Activated CD4-positive, alpha-beta T cell treated with anti-CD3 and anti-CD28 coated beads for 48 hours (primary cell): ENCODE data around the gene LHX2.

Experiments
- DNase-seq: peaks from one replicate; pipeline ENCODE4 v3.0.0-alpha.2; 2020

LHX2 gene

GRCh38 chr9:124000161-124000783 lies 11.3 kb upstream of the LHX2 start:
- no peak for DNase-seq

DNA sequence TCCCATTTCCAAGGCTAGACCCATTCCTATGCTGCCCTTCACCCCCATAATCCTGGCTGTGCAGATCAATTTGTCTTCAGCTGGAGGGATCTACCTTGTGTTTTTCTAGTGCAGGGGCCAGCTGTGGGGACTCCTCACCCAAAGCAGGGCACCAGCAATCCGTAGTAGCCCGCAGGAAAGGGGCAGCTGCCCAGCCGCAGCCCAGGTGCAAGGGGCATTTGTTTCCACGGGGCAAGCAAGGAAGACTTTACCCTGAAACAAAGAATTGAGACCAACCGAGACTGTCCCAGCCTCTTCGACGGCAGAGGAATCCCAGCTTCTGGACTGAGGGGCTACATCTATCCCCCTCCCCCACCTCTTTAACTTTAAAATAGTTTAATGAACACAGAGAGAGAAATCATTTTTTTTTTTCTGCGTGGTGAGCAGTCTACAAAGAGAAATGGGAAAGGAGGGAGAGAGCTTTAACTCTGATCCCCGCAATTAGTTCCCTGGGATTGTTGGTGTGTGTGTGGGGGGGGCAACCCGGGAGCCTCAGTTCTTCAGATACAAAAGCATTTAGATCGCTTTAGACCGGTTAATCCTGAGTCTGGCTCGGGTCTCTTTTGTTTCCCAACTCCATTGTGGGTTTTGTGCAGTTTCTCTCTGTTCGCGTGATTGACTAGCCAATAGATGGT lies 10.6 kb upstream of the LHX2 start:
- DNase-seq = no peak

- DNase-seq = no peak
Observed at GRCh38 chr9:124001458-124001799, 10.1 kb upstream of the LHX2 start.

- DNase-seq = no peak
Observed at GRCh38 chr9:124001866-124002525, 9.6 kb upstream of the LHX2 start.

- DNase-seq = no peak
Observed at GRCh38 chr9:124003636-124004349, 7.8 kb upstream of the LHX2 start.

- DNase-seq = no peak
Observed at GRCh38 chr9:124004593-124004992, 7.0 kb upstream of the LHX2 start.

GRCh38 chr9:124005029-124005771 lies 6.4 kb upstream of the LHX2 start:
- no peak for DNase-seq

- DNase-seq = no peak
Observed at GRCh38 chr9:124006448-124007361, 4.9 kb upstream of the LHX2 start.

DNA sequence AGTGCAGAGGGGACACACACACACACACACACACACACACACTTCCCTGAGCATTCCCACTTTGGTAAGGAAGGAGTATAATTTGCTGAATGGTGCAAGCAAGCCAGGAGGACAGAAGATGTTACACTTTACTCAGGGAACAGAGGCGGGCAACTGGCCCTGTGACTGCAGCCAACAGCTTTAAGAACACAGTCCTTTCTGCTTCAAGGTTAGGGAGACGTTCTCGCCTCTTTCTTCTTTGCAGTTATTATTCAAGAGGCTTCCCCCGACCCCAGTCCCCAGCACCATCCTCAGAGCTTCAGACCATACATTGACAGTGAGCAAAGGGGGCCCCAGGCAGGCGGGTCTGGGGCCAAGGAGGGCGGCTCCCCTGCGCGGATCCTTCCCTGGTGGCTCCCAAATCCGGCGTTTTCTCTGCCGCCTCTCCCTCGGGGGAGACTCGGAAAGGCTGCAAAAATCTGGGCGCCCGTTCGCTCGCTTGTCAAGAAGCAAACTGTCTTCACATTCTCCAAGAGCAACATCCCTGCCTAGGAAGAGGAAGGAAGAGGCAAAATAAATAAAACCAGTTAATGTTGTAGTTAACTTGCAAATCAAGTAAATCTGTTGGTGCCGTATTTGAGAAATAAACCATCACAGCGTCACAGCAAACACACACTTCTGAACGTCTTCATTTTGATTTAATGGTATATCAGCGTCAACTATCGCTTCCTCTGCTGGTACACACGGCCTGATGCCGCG lies 3.8 kb upstream of the LHX2 start:
- DNase-seq = no peak

DNA sequence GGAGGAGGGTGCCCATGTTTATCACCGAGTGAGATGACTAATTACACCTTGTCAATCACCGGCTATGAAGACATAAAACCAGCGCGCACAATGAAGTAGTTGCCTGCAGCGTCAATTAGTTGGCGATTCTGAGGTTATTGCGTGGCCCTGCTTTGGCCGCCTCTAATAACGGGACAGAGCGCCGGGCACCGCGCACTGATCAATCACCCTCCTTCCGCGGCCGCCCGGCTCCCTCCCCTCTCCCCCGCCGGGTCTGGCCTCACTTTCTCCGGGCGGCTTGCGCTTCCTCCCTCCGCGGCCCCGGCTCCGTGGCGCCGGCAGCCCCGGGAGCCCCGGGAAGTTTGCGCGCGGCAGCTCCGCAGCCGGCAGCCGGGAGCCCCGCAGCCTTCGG lies 3.3 kb upstream of the LHX2 start:
- DNase-seq = peak; percentile 56

- no peak for DNase-seq
Observed at GRCh38 chr9:124008694-124009530, 2.7 kb upstream of the LHX2 start.

DNA sequence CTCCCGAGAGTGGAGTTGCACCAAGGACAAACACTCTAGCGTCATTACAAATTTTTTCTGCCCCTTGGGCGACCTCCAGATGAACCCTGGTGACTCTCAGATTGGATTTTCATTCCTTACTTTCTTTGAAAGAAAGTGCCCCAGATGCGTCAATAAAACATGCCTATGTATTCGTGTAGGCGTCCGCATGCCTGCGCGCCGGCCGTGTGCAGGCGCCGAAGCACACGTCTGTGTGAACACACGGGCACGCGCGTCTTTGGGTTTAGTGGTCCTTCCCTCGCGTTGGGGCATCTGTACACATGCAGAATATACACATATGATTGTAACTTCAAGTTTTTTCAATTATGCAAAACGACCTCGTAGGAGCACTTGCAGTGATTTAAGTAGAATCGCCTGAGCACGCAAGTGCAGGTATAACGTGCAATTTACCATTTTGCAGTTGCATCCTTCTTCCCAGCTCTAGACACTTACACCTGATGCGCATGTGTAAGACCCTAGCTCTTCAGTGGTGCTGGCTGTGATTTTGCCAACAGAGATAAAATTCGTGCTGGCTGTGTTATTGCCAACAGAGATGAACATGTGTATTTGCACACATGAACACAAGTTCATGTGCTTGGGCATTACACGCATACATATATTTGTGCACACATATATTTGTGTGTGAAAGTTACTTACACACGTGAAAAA lies 1.9 kb upstream of the LHX2 start:
- no peak for DNase-seq

- no peak for DNase-seq
Observed at GRCh38 chr9:124010303-124010664, 1.3 kb upstream of the LHX2 start.

DNA sequence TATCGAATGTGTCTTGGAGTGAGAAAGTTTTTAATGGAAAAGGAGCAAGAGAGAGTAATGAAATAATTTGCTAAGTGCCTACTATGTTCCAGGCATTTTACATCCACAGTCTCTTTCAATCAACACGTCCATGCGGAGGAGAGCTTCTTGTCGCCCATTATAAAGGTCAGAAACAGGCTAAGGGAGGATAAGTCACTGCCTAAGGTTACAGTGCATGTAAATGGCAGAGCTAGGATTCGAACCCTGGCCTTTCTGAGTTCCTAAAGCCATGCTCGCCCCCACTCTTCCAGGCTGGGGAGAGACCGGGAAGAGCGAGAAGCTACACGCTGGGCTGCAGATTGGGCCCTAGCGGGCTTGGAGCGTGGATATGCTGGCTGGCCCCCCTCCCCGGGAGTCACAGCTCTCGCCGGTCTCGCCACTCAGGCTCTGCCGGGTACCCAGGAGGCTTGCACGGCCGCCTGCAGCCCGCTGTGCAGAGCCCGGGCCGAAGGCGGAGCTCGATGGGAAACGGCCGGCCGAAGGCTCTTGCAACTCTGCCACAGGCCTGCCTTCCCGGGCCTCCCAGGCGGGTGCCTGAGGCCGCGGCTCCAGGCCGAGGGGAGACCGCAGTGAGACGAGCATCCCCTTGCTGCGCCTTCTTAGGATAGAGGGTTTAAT lies 775 bp upstream of the LHX2 start:
- no peak for DNase-seq

DNA sequence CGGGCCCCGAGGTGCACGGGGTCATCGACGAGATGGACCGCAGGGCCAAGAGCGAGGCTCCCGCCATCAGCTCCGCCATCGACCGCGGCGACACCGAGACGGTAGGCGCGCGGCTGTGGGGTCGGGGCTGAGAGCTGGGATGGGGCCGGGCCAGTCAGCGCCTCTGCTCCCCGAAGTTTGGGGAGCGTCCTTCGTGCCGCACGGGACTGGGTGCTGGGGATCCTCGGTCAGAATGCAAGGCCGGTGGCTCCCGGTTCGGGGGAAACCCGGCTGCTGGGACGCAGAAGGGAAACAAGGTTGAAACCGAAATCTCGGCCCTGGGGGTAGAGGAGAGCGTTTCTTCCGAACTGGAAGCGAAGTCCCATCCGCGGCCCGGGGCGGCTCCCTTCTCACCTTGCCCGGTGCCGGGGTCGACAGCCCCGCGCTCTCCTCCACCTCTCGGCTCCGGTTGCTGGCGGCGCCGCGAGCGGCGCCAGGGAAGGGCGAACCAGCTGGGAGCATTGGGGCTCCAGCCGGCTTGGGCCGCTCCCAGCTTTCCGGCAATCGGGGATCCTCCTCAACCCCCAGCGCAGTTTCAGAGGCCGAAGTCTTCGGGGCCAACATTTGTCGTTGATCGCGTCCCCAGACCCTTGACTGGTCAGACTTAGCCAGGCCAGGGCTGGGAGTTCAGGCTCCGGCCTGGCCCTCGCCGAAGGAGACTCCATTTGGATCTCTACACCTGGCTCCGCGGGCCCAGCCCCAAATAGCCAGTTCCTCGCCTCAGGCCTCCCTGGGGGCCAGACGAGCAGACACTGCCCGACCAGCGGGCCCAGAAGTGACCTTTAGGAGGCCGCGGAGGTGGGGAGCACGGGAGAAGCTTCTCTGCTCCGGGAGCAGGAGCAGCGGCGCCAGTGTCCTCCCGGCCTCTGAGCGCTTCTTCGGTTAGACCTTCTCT lies 1.1 kb downstream of the LHX2 start:
- DNase-seq = no peak

- DNase-seq = no peak
Observed at GRCh38 chr9:124013309-124014210, 2.0 kb downstream of the LHX2 start.
